K562 (cell line): ENCODE measurements around the gene VMP1. TPM values are rescaled to one million over a fixed set of nuclear protein-coding genes. Genes with fewer than 3 reads are reported as not detected.

Experiments used
- CBX2 ChIP-seq: fragments of 200-600 bp; sonication (generic); IDR thresholded peaks from one replicate; pipeline ENCODE4 v1.6.1; 2012; ENCODE audit warnings: mild to moderate bottlenecking, low read length, inconsistent platforms; ENCODE audit not compliant: insufficient read depth, poor library complexity, severe bottlenecking
- ETV5 ChIP-seq: sonication (generic); formaldehyde crosslinking; IDR thresholded peaks from 2 replicates; pipeline ENCODE4 v1.4.0; 2020; ENCODE audit warnings: low read depth, mild to moderate bottlenecking, missing genetic modification reagents
- FOXM1 ChIP-seq, 2 experiments: fragments of 450-650 bp in 1 of 2; sonication (generic) in 1 of 2; formaldehyde crosslinking in 1 of 2; IDR thresholded peaks; 2 replicates each; pipeline versions ENCODE4 v1.6.1 to v1.9.0; 2017 to 2022; ENCODE audit warnings: low read depth in 2 of 2, mild to moderate bottlenecking in 2 of 2, missing genetic modification reagents in 1 of 2, moderate library complexity in 1 of 2
- HMGN3 ChIP-seq: IDR thresholded peaks from 2 replicates; pipeline ENCODE4 v1.6.1; 2011; ENCODE audit warnings: borderline replicate concordance, low read depth, mild to moderate bottlenecking, mixed read lengths, low read length; ENCODE audit not compliant: insufficient read length; ENCODE audit errors: extremely low read depth
- KAT8 ChIP-seq: fragments of 450-650 bp; IDR thresholded peaks from 2 replicates; pipeline ENCODE4 v1.6.1; 2016; ENCODE audit warnings: low read depth, mild to moderate bottlenecking
- PHB2 ChIP-seq: fragments of 450-650 bp; IDR thresholded peaks from 2 replicates; pipeline ENCODE4 v1.6.1; 2017; ENCODE audit warnings: low read depth
- SOX6 ChIP-seq: fragments of 450-650 bp; IDR thresholded peaks from 2 replicates; pipeline ENCODE4 v1.6.1; 2014; ENCODE audit warnings: mild to moderate bottlenecking
- SREBF1 ChIP-seq: fragments of 150-350 bp; IDR thresholded peaks from 2 replicates; pipeline ENCODE4 v1.6.1; 2014; ENCODE audit warnings: antibody characterized with exemption, low read depth, low read length, borderline replicate concordance
- THRAP3 ChIP-seq: fragments of 450-650 bp; IDR thresholded peaks from 2 replicates; pipeline ENCODE4 v1.6.1; 2016; ENCODE audit warnings: mild to moderate bottlenecking, inconsistent platforms, borderline replicate concordance
- ZBED1 ChIP-seq: IDR thresholded peaks from 2 replicates; pipeline ENCODE4 v1.6.1; 2014
- ZBTB12 ChIP-seq: fragments of 250-450 bp; sonication (Bioruptor Pico); IDR thresholded peaks from 2 replicates; pipeline ENCODE4 v1.4.0; 2020
- ZBTB9 ChIP-seq: fragments of 450-650 bp; formaldehyde crosslinking; IDR thresholded peaks from 2 replicates; pipeline ENCODE4 v1.4.0; 2020; ENCODE audit warnings: mild to moderate bottlenecking, moderate library complexity
- ZNF274 ChIP-seq: IDR thresholded peaks from 2 replicates; pipeline ENCODE4 v1.6.1; 2011; ENCODE audit warnings: low read depth, mild to moderate bottlenecking, low read length, moderate library complexity, borderline replicate concordance
- polyA plus RNA-seq, 8 experiments: library from polyadenylated mRNA; depleted of rRNA in 4 of 8; stranded (reverse) in 5 of 8; unstranded in 3 of 8; fragments of >200 nt; fragmentation: Nextera tagmentation in 2 of 8; fragmentation: Illumina TruSeq in 1 of 8; extraction: Ambion mirVana in 2 of 8; extraction: Trizol in 1 of 8; gene quantifications; 2 replicates each; pipeline versions ENCODE4 v1.2.1 to v1.2.3, GENCODE V29; 2011 to 2014; ENCODE audit warnings: inconsistent platforms in 1 of 8, missing spikeins in 1 of 8
- total RNA-seq, 7 experiments: library from RNA; depleted of rRNA in 6 of 7; stranded (reverse); fragments of >200 nt in 6 of 7; fragmentation: Illumina TruSeq in 2 of 7; extraction: Trizol in 2 of 7; gene quantifications; 2 replicates each; pipeline versions ENCODE4 v1.2.1 to v1.2.3, GENCODE V29; 2011 to 2021; ENCODE audit warnings: low replicate concordance in 1 of 7
- TF ChIP-seq, protein P1 (sequence below): fragments of 250-450 bp; sonication (Bioruptor Pico); IDR thresholded peaks from 2 replicates; pipeline ENCODE4 v1.4.0; 2020
- TF ChIP-seq, protein P2 (sequence below): fragments of 250-450 bp; sonication (Bioruptor Pico); IDR thresholded peaks from 2 replicates; pipeline ENCODE4 v1.4.0; 2020; ENCODE audit warnings: mild to moderate bottlenecking, moderate library complexity

VMP1 gene
- total and polyA plus RNA-seq, 9 of the 15 experiments (the other 6 are each of a cell fraction or from before 2014, with no cell fraction given), result 123 to 304 (median 151) TPM

DNA sequence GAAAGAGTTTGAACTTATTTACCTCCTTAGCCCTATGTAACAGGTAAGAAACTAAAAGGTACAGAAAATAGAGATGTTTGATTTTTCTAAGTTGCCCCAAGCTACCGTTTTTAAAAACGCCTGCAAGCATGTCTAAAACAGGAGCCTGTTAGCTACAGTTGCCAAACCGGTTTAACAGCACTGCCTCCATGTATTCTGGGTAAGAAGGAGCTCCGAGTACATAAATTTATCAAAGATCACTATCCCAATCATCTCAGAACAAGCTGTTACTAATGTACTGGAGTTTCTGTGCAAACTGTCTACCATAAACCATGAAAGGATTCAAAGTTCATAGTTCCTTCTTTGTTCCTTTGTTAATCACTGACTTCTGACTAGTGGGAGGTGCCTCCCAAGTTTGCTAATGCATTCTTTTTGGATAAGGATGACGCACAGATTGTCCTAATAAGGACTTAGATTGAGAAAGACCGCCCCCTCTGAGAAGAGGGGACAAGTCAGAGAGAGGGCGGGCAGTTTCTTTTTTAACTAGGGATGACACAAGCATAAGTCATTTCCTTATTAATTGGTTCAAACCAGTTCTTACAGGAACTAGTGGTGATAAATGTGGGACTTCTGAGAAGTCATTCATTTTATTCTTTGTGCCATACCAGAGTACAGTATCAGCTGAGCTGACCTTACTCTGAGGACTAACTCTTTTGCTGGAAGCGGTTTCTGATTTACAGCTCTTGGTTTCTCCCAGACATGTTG, 130.0 kb downstream of the VMP1 start (continued):
- no peak for TF ChIP-seq FOXM1 (IDR thresholded peaks at IDR 0.05; ENCODE audit: low read depth)
- no peak for TF ChIP-seq FOXM1 (CRISPR knock-in tag; IDR thresholded peaks at IDR 0.05; ENCODE audit: low read depth)
- no peak for TF ChIP-seq SREBF1
- TF ChIP-seq ZBTB12 (CRISPR knock-in tag), result 0 out of 2 replicates have a peak, but pooled peaks have one; percentile 15
- peak; percentile 88 for TF ChIP-seq ZBTB9 (CRISPR knock-in tag)
- TF ChIP-seq ZNF274, result no peak
- TF ChIP-seq ETV5, result peak; percentile 88
- peak; percentile 85; the same call in 1 of the 2 replicates for TF ChIP-seq SOX6
- no peak for TF ChIP-seq KAT8
- TF ChIP-seq, protein P1, sequence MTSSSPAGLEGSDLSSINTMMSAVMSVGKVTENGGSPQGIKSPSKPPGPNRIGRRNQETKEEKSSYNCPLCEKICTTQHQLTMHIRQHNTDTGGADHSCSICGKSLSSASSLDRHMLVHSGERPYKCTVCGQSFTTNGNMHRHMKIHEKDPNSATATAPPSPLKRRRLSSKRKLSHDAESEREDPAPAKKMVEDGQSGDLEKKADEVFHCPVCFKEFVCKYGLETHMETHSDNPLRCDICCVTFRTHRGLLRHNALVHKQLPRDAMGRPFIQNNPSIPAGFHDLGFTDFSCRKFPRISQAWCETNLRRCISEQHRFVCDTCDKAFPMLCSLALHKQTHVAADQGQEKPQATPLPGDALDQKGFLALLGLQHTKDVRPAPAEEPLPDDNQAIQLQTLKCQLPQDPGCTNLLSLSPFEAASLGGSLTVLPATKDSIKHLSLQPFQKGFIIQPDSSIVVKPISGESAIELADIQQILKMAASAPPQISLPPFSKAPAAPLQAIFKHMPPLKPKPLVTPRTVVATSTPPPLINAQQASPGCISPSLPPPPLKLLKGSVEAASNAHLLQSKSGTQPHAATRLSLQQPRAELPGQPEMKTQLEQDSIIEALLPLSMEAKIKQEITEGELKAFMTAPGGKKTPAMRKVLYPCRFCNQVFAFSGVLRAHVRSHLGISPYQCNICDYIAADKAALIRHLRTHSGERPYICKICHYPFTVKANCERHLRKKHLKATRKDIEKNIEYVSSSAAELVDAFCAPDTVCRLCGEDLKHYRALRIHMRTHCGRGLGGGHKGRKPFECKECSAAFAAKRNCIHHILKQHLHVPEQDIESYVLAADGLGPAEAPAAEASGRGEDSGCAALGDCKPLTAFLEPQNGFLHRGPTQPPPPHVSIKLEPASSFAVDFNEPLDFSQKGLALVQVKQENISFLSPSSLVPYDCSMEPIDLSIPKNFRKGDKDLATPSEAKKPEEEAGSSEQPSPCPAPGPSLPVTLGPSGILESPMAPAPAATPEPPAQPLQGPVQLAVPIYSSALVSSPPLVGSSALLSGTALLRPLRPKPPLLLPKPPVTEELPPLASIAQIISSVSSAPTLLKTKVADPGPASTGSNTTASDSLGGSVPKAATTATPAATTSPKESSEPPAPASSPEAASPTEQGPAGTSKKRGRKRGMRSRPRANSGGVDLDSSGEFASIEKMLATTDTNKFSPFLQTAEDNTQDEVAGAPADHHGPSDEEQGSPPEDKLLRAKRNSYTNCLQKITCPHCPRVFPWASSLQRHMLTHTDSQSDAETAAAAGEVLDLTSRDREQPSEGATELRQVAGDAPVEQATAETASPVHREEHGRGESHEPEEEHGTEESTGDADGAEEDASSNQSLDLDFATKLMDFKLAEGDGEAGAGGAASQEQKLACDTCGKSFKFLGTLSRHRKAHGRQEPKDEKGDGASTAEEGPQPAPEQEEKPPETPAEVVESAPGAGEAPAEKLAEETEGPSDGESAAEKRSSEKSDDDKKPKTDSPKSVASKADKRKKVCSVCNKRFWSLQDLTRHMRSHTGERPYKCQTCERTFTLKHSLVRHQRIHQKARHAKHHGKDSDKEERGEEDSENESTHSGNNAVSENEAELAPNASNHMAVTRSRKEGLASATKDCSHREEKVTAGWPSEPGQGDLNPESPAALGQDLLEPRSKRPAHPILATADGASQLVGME (CRISPR knock-in tag), result no peak
- no peak for TF ChIP-seq CBX2
- TF ChIP-seq, protein P2, sequence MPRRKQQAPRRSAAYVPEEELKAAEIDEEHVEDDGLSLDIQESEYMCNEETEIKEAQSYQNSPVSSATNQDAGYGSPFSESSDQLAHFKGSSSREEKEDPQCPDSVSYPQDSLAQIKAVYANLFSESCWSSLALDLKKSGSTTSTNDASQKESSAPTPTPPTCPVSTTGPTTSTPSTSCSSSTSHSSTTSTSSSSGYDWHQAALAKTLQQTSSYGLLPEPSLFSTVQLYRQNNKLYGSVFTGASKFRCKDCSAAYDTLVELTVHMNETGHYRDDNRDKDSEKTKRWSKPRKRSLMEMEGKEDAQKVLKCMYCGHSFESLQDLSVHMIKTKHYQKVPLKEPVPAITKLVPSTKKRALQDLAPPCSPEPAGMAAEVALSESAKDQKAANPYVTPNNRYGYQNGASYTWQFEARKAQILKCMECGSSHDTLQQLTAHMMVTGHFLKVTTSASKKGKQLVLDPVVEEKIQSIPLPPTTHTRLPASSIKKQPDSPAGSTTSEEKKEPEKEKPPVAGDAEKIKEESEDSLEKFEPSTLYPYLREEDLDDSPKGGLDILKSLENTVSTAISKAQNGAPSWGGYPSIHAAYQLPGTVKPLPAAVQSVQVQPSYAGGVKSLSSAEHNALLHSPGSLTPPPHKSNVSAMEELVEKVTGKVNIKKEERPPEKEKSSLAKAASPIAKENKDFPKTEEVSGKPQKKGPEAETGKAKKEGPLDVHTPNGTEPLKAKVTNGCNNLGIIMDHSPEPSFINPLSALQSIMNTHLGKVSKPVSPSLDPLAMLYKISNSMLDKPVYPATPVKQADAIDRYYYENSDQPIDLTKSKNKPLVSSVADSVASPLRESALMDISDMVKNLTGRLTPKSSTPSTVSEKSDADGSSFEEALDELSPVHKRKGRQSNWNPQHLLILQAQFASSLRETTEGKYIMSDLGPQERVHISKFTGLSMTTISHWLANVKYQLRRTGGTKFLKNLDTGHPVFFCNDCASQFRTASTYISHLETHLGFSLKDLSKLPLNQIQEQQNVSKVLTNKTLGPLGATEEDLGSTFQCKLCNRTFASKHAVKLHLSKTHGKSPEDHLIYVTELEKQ (CRISPR knock-in tag), result peak; percentile 79
- peak; percentile 61; the same call in 1 of the 2 replicates for TF ChIP-seq ZBED1
- TF ChIP-seq PHB2, result no peak
- no peak for TF ChIP-seq HMGN3
- no peak for TF ChIP-seq THRAP3
